HepG2 (cell line): ENCODE measurements around the gene SORBS2. TPM values are rescaled to one million over a fixed set of nuclear protein-coding genes. Genes with fewer than 3 reads are reported as not detected.

Experiments
- AKAP8 ChIP-seq: sonication (generic); formaldehyde crosslinking; IDR thresholded peaks from 2 replicates; pipeline ENCODE4 v1.5.1; 2020; ENCODE audit warnings: mild to moderate bottlenecking, missing genetic modification reagents
- CHD4 ChIP-seq: fragments of 200-600 bp; sonication (generic); IDR thresholded peaks from 2 replicates; pipeline ENCODE4 v1.7.0; 2017; ENCODE audit warnings: mild to moderate bottlenecking, low read length, borderline replicate concordance
- HNF4G ChIP-seq, 2 experiments: sonication (generic) in 1 of 2; formaldehyde crosslinking in 1 of 2; IDR thresholded peaks; 2 replicates each; pipeline versions ENCODE4 v1.4.0 to v1.6.1; 2011 to 2020; ENCODE audit warnings: borderline replicate concordance in 2 of 2, low read depth in 2 of 2, mild to moderate bottlenecking in 2 of 2, low read length in 1 of 2, missing genetic modification reagents in 1 of 2, moderate library complexity in 1 of 2
- HOXA7 ChIP-seq: sonication (generic); formaldehyde crosslinking; IDR thresholded peaks from 2 replicates; pipeline ENCODE4 v1.8.1; 2022; ENCODE audit warnings: mild to moderate bottlenecking, missing genetic modification reagents, moderate library complexity
- NR1H2 ChIP-seq: sonication (generic); formaldehyde crosslinking; IDR thresholded peaks from 2 replicates; pipeline ENCODE4 v1.8.1; 2022; ENCODE audit warnings: low read depth, missing genetic modification reagents, borderline replicate concordance
- PHF5A ChIP-seq: IDR thresholded peaks from one replicate; pipeline ENCODE4 v1.6.1; 2018; ENCODE audit warnings: low read depth, missing genetic modification reagents; ENCODE audit not compliant: unreplicated experiment
- THAP11 ChIP-seq: IDR thresholded peaks from 2 replicates; pipeline ENCODE4 v1.6.1; 2016; ENCODE audit warnings: missing biosample characterization, missing genetic modification reagents
- ZMYM4 ChIP-seq: sonication (generic); formaldehyde crosslinking; IDR thresholded peaks from 2 replicates; pipeline ENCODE4 v1.8.1; 2023; ENCODE audit warnings: mild to moderate bottlenecking, missing genetic modification reagents
- ZNF251 ChIP-seq: sonication (generic); formaldehyde crosslinking; IDR thresholded peaks from 2 replicates; pipeline ENCODE4 v1.9.0; 2021; ENCODE audit warnings: mild to moderate bottlenecking, missing genetic modification reagents
- ZNF432 ChIP-seq: sonication (generic); formaldehyde crosslinking; IDR thresholded peaks from 2 replicates; pipeline ENCODE4 v1.5.0; 2020; ENCODE audit warnings: missing genetic modification reagents, mild to moderate bottlenecking, borderline replicate concordance
- ZNF552 ChIP-seq: sonication (generic); formaldehyde crosslinking; IDR thresholded peaks from 2 replicates; pipeline ENCODE4 v1.9.0; 2022; ENCODE audit warnings: missing genetic modification reagents, mild to moderate bottlenecking, borderline replicate concordance
- ZNF562 ChIP-seq: sonication (generic); formaldehyde crosslinking; IDR thresholded peaks from 2 replicates; pipeline ENCODE4 v1.8.0; 2022; ENCODE audit warnings: missing genetic modification reagents, borderline replicate concordance
- polyA plus RNA-seq, 8 experiments: library from polyadenylated mRNA; depleted of rRNA in 3 of 8; stranded (reverse) in 7 of 8; unstranded in 1 of 8; fragments of >200 nt; fragmentation: Illumina TruSeq in 4 of 8; extraction: Trizol in 4 of 8; gene quantifications; 2 replicates each; pipeline versions ENCODE4 v1.2.1 to v1.2.3, GENCODE V29; 2011 to 2016; ENCODE audit warnings: low read depth in 4 of 8, missing spikeins in 1 of 8, mixed read lengths in 1 of 8; ENCODE audit not compliant: insufficient read depth in 1 of 8
- total RNA-seq, 5 experiments: library from RNA; depleted of rRNA; stranded (reverse); fragments of >200 nt; fragmentation: Illumina TruSeq; extraction: Trizol; gene quantifications; 2 replicates each; pipeline ENCODE4 v1.2.3, GENCODE V29; 2016; ENCODE audit warnings: low read depth in 1 of 5
- TF ChIP-seq, protein P1 (sequence below): IDR thresholded peaks from 2 replicates; pipeline ENCODE4 v1.6.1; 2016; ENCODE audit warnings: missing genetic modification reagents, missing compliant biosample characterization
- TF ChIP-seq, protein P2 (sequence below): sonication (generic); formaldehyde crosslinking; conservative IDR thresholded peaks from 2 replicates; pipeline ENCODE4 v1.8.1; 2023; ENCODE audit warnings: missing genetic modification reagents
- TF ChIP-seq, protein P3 (sequence below): sonication (generic); formaldehyde crosslinking; IDR thresholded peaks from 2 replicates; pipeline ENCODE4 v1.4.0; 2020; ENCODE audit warnings: missing genetic modification reagents

Gene SORBS2
- total and polyA plus RNA-seq, 2 of the 13 experiments (the other 11 are each of a cell fraction or from before 2014, with no cell fraction given), result 25.0 to 80.5 TPM

DNA sequence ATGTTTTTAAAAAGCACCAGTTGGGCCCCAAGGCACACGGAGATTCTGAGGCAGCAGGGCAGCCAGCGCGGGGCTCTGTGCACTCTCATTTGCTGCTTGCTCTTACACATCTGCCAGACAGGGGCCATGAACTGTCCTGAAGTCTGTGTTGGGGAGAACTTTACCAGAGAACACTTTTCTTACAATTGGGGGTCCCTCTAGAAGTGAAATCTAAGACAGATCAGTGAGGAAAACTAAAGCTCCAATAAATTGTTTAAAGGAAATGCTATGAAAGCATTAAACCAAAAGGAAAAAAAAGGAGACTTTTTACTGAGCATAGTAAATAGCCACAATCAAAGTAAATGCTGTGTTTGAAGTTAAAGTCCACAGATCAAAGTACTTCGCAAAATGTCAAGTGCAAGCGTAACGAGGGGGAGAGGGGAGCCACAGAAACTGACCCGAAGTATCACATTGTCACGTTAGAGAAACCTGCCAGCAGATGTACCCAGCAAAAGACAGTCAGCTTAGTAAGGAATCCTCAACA is 37.8 kb downstream of the SORBS2 start (continued):
- TF ChIP-seq HOXA7 (CRISPR knock-in tag) (no peak), ZNF251 (CRISPR knock-in tag) (no peak), ZNF432 (no peak), ZNF552 (CRISPR knock-in tag) (no peak), ZMYM4 (peak; percentile 71), THAP11 (CRISPR knock-in tag) (no peak; the same call in 1 of the 2 replicates), HNF4G (IDR thresholded peaks at IDR 0.05; ENCODE audit: borderline replicate concordance, low read depth, low read length) (peak; percentile 95), HNF4G (CRISPR knock-in tag; IDR thresholded peaks at IDR 0.05; ENCODE audit: borderline replicate concordance, low read depth) (peak; percentile 88), AKAP8 (CRISPR knock-in tag) (no peak), PHF5A (CRISPR knock-in tag) (no peak), ZNF562 (no peak), CHD4 (peak; percentile 15; the same call in 1 of the 2 replicates), NR1H2 (CRISPR knock-in tag) (no peak)
- TF ChIP-seq, protein P1, sequence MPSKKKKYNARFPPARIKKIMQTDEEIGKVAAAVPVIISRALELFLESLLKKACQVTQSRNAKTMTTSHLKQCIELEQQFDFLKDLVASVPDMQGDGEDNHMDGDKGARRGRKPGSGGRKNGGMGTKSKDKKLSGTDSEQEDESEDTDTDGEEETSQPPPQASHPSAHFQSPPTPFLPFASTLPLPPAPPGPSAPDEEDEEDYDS (CRISPR knock-in tag), result no peak
- TF ChIP-seq, protein P2, sequence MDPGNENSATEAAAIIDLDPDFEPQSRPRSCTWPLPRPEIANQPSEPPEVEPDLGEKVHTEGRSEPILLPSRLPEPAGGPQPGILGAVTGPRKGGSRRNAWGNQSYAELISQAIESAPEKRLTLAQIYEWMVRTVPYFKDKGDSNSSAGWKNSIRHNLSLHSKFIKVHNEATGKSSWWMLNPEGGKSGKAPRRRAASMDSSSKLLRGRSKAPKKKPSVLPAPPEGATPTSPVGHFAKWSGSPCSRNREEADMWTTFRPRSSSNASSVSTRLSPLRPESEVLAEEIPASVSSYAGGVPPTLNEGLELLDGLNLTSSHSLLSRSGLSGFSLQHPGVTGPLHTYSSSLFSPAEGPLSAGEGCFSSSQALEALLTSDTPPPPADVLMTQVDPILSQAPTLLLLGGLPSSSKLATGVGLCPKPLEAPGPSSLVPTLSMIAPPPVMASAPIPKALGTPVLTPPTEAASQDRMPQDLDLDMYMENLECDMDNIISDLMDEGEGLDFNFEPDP (CRISPR knock-in tag), result no peak
- TF ChIP-seq, protein P3, sequence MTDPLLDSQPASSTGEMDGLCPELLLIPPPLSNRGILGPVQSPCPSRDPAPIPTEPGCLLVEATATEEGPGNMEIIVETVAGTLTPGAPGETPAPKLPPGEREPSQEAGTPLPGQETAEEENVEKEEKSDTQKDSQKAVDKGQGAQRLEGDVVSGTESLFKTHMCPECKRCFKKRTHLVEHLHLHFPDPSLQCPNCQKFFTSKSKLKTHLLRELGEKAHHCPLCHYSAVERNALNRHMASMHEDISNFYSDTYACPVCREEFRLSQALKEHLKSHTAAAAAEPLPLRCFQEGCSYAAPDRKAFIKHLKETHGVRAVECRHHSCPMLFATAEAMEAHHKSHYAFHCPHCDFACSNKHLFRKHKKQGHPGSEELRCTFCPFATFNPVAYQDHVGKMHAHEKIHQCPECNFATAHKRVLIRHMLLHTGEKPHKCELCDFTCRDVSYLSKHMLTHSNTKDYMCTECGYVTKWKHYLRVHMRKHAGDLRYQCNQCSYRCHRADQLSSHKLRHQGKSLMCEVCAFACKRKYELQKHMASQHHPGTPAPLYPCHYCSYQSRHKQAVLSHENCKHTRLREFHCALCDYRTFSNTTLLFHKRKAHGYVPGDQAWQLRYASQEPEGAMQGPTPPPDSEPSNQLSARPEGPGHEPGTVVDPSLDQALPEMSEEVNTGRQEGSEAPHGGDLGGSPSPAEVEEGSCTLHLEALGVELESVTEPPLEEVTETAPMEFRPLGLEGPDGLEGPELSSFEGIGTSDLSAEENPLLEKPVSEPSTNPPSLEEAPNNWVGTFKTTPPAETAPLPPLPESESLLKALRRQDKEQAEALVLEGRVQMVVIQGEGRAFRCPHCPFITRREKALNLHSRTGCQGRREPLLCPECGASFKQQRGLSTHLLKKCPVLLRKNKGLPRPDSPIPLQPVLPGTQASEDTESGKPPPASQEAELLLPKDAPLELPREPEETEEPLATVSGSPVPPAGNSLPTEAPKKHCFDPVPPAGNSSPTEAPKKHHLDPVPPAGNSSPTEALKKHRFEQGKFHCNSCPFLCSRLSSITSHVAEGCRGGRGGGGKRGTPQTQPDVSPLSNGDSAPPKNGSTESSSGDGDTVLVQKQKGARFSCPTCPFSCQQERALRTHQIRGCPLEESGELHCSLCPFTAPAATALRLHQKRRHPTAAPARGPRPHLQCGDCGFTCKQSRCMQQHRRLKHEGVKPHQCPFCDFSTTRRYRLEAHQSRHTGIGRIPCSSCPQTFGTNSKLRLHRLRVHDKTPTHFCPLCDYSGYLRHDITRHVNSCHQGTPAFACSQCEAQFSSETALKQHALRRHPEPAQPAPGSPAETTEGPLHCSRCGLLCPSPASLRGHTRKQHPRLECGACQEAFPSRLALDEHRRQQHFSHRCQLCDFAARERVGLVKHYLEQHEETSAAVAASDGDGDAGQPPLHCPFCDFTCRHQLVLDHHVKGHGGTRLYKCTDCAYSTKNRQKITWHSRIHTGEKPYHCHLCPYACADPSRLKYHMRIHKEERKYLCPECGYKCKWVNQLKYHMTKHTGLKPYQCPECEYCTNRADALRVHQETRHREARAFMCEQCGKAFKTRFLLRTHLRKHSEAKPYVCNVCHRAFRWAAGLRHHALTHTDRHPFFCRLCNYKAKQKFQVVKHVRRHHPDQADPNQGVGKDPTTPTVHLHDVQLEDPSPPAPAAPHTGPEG (CRISPR knock-in tag), result no peak
